GM12891 (cell line): ENCODE measurements around the gene TMPRSS11F.

Source experiments
- POLR2A ChIP-seq: IDR thresholded peaks from 2 replicates; pipeline ENCODE4 v1.6.1; 2011; ENCODE audit warnings: low read depth, low read length, control low read depth
- POLR2AphosphoS5 ChIP-seq: IDR thresholded peaks from 2 replicates; pipeline ENCODE4 v1.6.1; 2011; ENCODE audit warnings: low read depth, low read length, control low read depth
- SPI1 ChIP-seq: IDR thresholded peaks from 2 replicates; pipeline ENCODE4 v1.6.1; 2011; ENCODE audit warnings: low read depth, low read length, control low read depth

- TF ChIP-seq POLR2A (no peak), POLR2AphosphoS5 (no peak), SPI1 (no peak)
Observed at GRCh38 chr4:68163754-68164153, 34.1 kb upstream of the TMPRSS11F start.
